SK-N-SH treated with all-trans-retinoic acid at 6 μM for 48 hours (cell line): ENCODE data around the gene PRDM5.

Experiments
- ESRRG ChIP-seq: fragments of 250-450 bp; sonication (Bioruptor Pico); IDR thresholded peaks from 2 replicates; pipeline ENCODE4 v1.6.1; 2021; ENCODE audit warnings: mild to moderate bottlenecking
- ISL1 ChIP-seq: fragments of 250-450 bp; sonication (Bioruptor Pico); IDR thresholded peaks from 2 replicates; pipeline ENCODE4 v2.1.2; 2022; ENCODE audit warnings: mild to moderate bottlenecking, moderate library complexity
- RARB ChIP-seq: fragments of 250-450 bp; sonication (Bioruptor Pico); IDR thresholded peaks from 2 replicates; pipeline ENCODE4 v1.8.0; 2021; ENCODE audit warnings: mild to moderate bottlenecking, moderate library complexity
- TF ChIP-seq, protein P1 (sequence below): fragments of 250-450 bp; sonication (Bioruptor Pico); IDR thresholded peaks from 2 replicates; pipeline ENCODE4 v1.5.1; 2021; ENCODE audit warnings: mild to moderate bottlenecking, moderate library complexity

DNA sequence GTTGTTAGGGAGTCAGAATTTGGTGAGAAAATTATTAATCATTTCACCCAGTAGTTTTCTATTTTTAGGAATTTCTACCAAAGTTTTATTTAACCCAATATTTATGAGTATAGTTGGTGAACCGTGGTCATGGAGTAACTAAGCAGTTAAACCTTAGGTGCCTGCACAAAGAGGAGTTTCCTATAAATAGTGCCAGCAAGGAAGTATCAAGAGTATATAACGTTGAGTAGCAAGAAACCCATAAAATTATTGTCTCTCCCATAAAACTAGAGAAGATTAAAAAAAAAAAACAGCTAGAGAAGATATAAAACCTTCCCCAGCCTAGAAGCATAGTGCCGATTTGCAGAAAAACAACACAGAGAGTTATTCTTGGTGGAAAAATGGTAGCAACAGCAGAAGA lies 158.9 kb downstream of the PRDM5 start:
- TF ChIP-seq, protein P1, sequence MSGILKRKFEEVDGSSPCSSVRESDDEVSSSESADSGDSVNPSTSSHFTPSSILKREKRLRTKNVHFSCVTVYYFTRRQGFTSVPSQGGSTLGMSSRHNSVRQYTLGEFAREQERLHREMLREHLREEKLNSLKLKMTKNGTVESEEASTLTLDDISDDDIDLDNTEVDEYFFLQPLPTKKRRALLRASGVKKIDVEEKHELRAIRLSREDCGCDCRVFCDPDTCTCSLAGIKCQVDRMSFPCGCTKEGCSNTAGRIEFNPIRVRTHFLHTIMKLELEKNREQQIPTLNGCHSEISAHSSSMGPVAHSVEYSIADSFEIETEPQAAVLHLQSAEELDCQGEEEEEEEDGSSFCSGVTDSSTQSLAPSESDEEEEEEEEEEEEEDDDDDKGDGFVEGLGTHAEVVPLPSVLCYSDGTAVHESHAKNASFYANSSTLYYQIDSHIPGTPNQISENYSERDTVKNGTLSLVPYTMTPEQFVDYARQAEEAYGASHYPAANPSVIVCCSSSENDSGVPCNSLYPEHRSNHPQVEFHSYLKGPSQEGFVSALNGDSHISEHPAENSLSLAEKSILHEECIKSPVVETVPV (CRISPR knock-in tag), result no peak
- no peak for TF ChIP-seq RARB (CRISPR knock-in tag)
- TF ChIP-seq ISL1, result no peak
- no peak for TF ChIP-seq ESRRG (CRISPR knock-in tag)
